Ecto neural progenitor cell (in vitro differentiated cells): Measurements from ENCODE around the gene ADCK1.
"Not testable (repeated sequence)": the region's sequence is repeated elsewhere in the genome, so short reads cannot be mapped to it uniquely, and the experiment has no call there.

Experiments used
- DNase-seq: peaks from one replicate; pipeline ENCODE4 v3.0.0-alpha.2; 2018; ENCODE audit warnings: low spot score

Gene ADCK1, protein sequence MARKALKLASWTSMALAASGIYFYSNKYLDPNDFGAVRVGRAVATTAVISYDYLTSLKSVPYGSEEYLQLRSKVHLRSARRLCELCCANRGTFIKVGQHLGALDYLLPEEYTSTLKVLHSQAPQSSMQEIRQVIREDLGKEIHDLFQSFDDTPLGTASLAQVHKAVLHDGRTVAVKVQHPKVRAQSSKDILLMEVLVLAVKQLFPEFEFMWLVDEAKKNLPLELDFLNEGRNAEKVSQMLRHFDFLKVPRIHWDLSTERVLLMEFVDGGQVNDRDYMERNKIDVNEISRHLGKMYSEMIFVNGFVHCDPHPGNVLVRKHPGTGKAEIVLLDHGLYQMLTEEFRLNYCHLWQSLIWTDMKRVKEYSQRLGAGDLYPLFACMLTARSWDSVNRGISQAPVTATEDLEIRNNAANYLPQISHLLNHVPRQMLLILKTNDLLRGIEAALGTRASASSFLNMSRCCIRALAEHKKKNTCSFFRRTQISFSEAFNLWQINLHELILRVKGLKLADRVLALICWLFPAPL

GRCh38 chr14:77799863-77800730 is at the start of gene ADCK1:
ADCK1 (plus strand) TSS chr14:77800109; CDS start chr14:77818979, 18,870 bp downstream.
- DNase-seq = peak; percentile 90

- no peak for DNase-seq
Measured at GRCh38 chr14:77752266-77752665, 47.6 kb upstream of the ADCK1 start.

GRCh38 chr14:77752799-77753516 is 47.0 kb upstream of the ADCK1 start:
- no peak for DNase-seq

DNA sequence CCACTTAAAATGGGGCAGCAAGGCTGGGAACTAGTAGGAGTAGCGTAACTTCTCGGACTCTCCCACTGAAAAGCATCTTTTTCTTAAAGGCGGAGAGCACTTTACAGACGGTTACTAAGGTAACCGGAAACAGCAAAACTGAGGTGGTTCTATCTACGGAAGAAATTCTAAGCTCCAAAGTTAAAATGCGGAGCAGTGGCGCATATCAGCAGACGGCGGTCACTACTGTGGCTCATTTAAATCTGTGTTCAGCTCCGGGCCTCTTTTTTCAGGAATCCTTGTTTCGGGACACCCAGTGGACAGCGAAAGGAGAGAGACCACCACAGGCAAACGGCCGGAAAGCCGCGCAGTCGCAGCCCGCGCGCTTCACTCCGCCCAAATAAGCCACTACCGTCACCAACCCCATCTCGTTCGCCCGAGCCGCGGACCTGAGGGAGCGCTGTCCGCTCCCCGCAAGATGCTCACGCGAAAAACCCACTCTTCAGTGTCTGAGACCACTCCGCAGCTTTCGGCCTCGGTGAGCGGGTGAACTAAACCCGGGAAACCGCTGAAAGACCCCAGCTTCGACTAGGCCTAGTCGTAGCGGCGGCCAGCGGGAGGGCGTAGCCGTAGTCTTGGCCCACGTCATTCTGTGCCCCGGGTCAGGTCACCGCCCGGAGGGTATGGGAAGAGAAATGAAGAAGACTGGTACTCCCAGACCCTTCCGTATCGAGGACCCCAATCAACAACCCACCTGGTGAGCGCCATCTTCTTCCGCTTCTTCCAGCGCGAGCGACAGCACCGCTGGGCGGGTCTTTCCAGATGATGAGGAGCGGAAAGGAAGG is 39.3 kb upstream of the ADCK1 start, which contains the start of gene SNW1:
TSS of gene SNW1 (minus strand) at position 776 of the 824 bp plus-strand sequence. CDS start at position 747, 29 bp downstream.
- peak; percentile 92 for DNase-seq

DNA sequence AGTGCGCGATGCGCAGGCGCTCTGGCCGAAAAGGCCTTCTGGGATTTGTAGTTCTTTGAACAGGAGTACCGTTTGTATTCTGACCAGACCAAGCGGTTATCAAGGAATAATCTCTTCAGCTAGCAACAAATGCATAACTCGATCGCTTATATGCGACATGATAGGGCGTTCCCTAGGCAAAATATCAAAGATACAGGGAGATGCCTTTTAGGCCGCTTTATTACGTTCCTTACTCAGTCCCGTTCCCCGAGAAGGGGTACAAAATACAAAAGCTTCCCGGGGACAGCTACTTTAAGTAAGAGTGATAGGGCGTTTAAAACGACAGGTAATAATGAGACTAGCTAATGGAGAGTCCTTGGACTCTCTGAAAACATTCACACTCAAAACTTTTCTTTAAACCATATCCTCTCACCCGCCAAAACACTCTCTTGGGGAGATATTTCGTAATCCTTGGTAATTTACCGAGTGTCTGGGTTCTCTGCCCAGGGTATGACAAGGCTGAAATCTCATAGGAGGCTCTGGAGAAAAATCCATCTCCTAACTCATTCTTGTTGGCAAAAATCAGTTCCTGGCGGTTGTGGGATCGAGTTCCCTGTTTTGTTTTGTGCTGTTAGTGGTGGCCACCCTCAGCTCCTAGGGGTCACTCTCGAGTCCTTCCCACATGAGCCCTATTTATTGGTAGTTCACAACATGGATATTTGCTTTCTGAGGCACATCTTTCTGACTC is 38.5 kb upstream of the ADCK1 start:
- DNase-seq = peak; percentile 56

DNA sequence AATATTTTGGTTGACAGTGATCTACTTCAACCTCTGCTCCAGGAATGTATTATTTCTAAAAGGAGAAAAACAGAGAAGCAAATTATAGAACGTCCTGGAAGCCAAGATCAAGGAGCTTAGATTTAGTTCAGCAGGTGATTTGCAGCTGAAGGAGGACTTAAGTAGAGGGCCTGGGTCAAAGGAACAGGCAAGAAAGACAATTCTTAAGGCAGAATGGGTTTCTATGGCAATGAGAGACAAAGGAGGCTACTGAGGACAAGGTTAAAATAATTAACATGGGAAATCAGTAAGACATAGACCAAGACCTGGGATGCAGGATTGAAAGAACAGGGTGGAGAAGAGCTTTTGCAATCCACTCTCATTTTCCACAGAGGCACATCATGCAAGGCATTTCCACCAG is 36.6 kb upstream of the ADCK1 start:
- DNase-seq = no peak

DNA sequence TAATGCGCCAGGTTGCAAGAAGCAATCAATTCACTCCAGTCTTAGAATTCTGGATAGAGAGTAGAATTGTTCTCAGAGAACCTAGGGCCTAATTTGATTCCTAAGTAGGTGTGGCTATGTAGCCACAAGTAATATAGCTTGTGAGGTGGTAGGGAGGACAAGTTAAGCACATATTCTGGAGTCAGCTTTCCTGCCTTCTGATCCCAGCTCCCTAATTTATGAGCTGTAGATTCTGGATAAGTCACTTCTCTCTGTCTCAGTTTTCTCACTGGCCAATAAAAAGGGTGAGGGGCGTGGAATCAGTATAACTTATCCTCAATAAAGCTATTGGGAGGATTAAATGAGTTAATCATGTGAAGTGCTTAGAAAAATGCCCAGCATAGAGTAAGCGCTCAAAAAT is 35.9 kb upstream of the ADCK1 start:
- no peak for DNase-seq

DNA sequence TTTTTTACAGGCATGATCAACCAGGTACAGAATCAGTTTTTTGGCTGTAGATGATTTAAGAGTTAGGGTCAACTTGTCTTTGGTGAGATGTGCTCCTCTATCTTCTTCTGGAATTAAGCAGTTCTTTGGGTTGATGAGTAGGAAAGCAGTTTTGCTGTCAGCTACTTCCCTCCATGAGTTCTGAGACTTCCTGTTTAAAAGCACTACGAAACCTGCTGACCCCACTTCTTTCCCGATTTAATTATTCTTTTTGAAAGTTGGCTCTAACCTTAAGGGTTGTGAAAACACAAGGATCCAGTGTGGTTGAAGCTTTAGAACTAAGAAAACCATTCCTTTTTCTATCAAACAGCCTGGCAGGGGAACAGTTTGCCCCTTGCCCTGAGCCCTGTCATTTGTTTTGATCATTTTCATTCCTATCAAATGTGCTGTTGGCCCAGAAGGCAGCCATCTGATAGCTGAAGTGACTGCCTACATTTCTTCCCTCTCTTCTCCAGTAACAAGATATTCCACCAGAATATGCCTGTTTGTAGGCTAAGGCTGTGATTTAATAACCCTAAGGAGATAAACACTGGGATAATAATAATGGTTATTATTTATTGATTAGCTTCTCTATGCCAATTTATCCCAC is 31.4 kb upstream of the ADCK1 start:
- not testable (repeated sequence) for DNase-seq

- not testable (repeated sequence) for DNase-seq
Measured at GRCh38 chr14:77773966-77774365, 25.9 kb upstream of the ADCK1 start.

GRCh38 chr14:77782202-77782601 is 17.7 kb upstream of the ADCK1 start:
- DNase-seq = no peak

- peak; percentile 51 for DNase-seq
Measured at GRCh38 chr14:77786148-77786547, 13.8 kb upstream of the ADCK1 start.

DNA sequence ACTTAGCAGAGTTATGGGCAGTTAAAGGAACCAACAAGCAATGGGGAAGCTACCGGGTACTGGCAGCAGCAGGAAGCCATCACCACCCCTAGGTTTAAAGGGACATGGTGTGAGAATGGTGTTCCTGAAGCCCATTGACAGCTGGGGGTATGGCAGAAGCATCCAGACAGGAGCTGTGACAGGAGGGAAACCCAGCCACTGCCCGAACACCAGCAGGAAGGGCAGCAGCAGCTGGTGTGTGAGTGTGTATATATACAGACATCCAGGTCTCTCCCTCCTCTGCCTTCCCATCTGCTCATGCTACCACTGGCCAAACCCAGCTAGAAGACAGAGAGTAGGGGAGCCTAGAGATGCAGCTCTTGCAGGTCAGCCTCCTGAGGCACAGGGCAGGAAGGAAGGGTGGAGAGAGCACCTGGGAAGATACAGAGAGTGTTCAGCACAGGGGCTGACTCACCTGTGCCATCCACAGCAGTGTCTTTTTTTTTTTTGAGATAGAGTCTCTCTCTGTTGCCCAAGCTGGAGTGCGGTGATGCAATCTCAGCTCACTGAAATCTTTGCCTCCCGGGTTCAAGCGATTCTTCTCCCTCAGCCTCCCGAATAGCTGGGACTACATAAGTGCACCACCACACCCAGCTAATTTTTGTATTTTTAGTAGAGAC is 9.2 kb upstream of the ADCK1 start:
- no peak for DNase-seq

- no peak for DNase-seq
Measured at GRCh38 chr14:77791225-77791600, 8.7 kb upstream of the ADCK1 start.

DNA sequence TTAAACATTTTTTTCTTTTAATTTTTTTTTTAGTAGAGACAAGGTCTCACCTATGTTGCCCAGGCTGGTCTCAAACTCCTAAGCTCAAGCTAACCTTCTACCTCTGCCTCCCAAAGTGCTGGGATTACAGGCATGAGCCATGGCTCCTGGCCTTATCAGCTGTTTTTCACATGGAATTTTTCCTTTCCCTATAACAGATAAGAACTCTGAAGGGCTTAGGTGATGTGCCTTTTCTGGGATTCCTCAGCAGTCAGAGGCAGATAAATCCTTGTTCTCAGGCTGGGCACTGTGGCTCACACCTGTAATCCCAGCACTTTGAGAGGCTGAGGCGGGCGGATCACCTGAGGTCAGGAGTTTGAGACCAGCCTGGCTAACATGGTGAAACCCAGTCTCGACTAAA is 6.7 kb upstream of the ADCK1 start:
- DNase-seq = not testable (repeated sequence)

GRCh38 chr14:77794357-77794756 is 5.6 kb upstream of the ADCK1 start:
- no peak for DNase-seq

GRCh38 chr14:77799456-77799855 is 453 bp upstream of the ADCK1 start:
- DNase-seq = not testable (repeated sequence)

DNA sequence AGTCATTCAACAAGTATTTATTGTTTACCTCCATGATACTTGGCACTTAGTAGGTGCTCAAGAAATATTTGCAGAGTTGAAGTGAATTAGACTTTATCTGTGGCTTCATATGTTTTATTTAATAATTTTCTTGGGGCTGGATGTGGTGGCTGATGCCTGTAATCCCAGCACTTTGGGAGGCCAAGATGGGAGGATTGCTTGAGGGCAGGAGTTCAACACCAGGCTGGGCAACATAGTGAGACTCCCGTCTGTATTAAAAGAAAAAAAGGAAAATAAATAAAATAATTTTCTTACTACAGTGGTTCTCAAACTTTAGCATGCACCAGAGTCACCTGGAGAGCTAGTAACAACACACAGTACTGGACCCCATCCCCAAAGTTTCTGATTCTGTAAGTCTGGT is 905 bp downstream of the ADCK1 start:
- DNase-seq = no peak

- peak; percentile 54 for DNase-seq
Measured at GRCh38 chr14:77804592-77804991, 4.7 kb downstream of the ADCK1 start.

DNA sequence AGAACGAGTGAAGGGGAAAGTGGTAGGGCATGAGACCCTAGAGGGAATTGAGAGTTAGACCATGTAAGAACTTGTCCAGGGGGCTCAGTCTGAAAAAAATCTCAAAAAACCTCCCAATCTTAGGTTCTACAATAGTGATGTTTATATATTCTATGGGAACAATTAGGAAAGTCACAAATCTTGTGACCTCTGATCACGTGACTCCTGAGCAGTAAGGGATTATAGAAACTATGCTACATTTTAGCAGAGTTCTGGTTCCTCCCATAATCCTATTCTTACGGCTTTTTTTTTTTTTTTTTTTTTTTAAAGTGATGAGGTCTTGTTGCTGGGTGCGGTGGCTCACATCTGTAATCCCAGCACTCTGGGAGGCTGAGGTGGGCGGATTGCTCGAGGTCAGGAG is 5.8 kb downstream of the ADCK1 start:
- DNase-seq = no peak
